HG03196 (cell line): ENCODE measurements around the gene RASL10A.

Source experiments
- ATAC-seq: cut with Tn5 transposase; IDR thresholded peaks from one replicate; pipeline ENCODE4 v1.9.1; 2021; ENCODE audit not compliant: unreplicated experiment

The RASL10A gene

DNA sequence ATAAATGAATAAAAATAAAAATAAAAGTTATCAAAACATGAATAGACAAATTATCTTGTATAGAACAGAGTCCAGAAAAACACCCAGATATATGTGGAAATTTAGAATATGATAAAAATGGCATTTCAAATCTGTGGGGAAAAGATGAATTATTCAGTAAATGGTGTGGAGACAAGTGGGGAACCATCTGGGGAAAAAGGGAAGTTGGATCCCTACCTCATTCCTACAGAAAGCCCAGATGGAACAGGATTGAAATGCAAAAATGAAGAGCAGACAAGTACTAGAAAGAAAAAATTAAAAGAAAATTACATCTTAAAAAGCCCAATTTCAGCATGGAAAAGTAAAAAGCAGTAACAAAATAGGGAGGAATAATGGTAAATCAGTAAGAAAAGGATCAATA is 8.1 kb upstream of the RASL10A start:
- ATAC-seq: no peak

DNA sequence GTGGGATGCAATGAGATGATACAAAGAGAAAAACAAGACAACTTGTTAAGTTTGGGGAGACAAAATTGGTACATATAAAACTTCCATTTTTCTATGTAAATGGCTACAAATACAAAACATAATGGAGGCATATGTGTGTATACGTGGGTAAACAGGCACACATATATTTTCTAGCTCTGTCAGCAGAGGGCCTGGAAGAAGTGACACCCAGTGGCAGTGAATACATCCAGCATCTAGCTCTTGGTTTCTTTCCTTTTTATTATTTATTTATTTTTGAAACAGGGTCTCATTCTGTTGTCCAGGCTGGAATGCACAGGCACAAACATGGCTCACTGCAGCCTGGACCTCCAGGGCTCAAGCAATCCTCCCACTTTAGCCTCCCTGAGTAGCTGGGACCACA is 5.0 kb upstream of the RASL10A start:
- ATAC-seq: no peak

DNA sequence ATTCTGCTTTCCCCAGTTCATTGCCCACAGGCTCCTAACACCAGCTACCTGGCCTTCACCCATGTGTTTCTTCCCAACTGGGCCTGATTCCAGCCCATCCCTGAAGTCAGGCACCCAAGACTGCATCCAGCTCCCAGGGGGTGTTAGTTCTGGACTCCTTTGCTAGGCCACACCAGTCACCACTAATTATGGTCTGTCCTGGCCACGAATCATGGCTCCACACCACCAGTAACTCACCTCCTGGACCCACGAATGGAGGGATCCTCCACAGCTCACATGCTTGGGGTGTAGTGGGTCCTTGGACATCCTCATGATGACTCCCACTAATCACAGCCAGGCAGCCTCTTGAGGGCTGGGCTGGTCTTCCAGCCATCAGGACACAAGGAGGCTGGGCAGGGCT is 3.6 kb upstream of the RASL10A start:
- ATAC-seq: no peak

DNA sequence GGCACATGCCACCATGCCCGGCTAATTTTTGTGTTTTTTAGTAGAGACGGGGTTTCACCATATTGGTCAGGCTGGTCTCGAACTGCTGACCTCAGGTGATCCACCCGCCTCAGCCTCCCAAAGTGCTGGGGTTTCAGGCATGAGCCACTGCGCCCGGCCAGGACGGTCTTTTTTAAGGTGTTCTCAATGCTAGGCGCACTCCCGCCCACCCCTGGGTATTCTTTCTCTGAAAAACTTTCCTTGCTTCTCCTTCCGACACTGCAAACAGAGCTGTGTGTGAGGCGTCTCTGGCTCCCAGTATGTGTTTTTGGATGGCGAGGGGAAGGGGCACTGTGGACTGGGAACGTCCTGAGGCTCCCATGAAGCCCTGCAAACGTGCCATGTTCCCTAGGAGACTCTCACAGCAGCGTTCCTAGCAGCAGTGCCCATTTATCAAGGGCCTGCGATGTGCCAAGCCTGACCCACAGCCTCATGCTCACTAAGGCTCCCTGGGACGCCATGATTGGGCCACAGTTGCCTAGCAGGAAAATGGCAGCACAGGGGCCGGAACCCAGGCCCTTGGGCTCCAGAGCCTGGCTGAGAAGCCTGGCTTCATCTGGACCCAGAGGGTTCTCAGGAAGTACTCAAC is 2.4 kb upstream of the RASL10A start:
- no peak for ATAC-seq

DNA sequence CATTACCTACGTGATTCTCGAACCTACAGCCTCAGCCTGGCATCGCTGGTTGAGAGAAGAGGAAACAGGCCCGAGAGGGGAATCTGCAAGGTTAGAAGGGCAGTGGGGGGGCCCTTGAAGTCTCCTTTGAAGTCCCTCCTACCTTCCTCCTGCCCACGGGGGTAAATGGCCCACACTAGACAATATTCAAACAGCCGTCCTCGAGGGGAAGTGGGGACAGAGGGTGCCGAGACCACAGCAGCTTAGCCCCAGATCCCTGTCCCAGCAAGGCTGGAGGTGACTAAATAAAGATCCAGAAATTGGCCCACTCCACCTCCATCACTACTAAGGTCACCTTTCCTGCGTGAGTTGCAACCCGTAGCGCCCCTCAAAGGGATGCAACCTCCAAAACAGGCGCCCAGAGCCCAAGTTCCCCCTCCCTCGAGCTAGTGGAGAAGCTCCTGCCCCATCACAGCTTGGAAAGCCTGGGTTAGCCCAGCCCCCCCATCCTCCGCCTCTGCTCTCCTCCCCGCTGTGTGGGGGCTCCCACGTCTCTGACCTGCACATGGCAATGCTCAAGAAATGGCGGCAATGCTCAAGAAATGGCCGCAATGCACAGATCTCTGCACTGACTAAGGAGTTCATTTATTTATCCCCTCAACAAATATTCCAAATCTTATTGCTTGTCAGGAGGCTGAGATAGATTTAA is 788 bp upstream of the RASL10A start:
- no peak for ATAC-seq

DNA sequence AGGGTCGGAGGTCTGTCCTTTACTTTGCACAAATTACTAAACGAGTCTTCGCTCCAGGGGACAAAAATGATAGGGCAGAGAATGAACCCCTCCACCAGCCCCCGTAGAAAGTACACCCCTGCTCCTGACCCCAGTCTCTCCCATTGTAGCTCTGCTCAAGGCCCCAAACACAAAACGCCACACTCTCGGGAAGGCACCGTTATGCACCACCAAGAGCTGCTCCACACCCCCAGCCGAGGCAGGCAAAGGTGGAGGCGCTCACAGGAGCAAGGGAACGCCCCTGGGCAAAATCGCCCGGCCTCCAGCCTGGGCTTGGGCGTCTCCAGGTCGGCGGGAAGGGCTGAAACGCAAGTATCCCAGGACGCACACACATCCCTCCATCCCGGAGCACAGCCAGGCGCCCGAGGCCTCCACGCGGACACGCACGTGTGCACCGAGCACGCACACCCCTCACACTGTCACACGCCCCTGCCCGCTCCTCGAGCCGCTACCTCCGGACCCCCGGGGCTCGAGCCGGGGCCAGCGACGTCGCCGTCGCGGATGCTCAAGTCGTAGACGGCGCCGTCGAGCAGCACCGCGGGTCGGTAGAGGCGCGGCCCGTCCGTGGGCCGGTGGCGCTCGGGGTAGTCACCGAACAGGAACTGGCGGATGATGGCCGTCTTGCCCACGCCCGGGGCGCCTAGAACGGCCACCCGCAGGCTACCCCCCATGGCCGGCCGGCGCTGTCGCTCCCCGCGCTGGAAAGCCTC is 786 bp downstream of the RASL10A start:
- ATAC-seq: no peak

DNA sequence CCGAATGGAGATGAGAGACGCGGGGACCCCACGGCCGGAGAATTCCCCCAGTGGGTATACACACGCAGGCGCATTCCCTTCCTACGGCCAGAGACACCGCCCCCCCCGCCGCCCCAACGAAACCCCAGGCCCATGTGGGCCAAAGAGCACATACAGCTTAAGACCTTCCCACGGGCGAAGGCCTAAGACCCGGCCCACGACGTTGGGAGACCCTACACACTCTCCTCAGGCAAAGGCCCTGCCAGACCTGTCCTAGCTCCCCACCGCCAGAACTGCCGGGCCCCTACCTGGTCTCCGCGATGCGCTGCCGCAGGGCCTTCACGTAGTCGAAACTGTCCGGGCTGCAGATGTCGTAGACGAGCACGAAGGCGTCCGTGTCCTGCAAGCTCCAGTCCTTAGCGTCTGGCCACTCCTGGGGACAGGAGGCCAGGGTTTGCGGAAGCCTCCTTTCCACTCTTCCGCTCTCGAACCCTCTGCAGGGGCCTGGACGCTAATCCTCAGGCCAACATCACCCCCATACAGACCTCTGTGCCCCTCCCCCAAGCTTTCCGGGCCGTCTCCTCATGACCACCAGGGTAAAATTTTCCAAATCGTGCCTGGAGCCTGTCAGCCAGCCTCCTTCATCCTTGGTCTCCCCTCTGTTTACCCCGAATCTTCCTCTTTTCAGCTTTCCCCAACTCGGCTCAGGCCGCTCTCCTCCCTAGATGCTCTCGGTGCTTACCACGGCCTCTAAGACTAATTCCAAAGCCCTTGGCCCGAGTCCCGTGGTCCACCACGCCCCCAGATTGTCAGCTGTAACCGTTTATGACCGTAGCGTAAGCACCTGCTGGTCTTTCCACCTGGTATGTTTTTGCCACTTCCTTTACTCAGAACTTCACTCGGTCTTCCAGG is 1.7 kb downstream of the RASL10A start:
- no peak for ATAC-seq

DNA sequence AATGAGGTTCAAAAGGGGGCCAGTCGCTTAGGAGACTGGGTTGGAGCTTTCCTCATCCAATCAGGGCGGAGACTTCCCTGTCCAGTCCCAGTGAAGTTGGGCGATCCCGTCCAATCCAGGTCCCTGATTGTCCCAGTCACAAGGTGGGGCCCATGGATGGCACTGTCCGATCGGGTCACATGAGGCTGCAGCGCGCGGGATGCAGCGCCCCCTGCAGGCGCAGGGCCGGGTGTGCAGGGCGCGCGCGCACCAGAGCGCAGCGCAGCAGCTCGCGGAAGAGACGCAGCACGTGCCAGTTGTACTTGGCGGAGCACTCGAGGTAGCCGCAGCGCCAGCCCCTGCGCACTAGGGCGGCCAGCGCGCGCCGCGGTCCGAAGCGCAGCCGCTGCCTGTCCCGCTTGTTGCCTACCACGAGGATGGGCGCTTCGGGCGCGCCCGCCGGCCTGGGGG is 2.3 kb downstream of the RASL10A start:
- no peak for ATAC-seq

DNA sequence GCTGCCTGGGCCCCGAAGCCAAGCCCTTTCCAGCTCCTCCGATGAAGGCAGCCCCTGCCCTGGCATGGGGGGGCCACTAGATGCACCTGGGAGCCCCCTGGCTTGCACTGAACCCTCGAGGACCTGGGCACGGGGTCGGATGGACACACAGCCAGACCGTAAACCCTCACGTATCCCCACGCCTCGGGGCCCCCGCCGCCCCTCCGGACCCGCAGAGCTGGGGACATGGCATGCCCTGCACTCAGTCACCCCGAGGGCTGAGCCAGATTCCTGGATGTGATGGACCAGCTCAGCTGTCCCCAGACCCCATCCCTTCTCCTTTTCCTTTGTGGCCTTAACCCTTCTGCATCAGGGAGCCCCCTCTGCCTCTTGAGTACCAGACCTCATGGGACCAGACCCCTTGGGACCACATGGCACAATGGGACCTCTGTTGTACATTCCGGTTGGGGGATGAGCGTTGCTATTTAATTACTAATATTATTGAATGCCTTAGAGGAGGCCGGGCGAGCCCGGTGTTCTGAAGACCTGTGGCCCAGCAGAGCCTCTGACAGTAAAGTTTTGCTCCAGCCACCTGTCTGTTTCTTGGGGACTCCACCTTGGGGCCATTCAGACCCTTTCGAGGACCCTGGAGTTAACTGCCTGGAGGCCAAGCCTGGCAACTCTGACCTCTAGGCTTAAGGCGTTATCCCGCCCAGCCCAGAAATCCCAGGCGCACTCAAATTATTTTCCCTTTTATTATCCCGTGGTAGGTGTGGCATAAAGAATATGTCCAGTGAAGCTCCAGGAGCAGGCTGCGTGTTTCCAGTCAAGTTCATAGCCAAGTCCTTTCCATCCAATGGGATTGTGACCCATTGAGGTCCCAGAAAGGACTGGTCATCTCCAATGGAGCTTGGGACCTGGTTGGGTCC is 3.0 kb downstream of the RASL10A start:
- no peak for ATAC-seq

DNA sequence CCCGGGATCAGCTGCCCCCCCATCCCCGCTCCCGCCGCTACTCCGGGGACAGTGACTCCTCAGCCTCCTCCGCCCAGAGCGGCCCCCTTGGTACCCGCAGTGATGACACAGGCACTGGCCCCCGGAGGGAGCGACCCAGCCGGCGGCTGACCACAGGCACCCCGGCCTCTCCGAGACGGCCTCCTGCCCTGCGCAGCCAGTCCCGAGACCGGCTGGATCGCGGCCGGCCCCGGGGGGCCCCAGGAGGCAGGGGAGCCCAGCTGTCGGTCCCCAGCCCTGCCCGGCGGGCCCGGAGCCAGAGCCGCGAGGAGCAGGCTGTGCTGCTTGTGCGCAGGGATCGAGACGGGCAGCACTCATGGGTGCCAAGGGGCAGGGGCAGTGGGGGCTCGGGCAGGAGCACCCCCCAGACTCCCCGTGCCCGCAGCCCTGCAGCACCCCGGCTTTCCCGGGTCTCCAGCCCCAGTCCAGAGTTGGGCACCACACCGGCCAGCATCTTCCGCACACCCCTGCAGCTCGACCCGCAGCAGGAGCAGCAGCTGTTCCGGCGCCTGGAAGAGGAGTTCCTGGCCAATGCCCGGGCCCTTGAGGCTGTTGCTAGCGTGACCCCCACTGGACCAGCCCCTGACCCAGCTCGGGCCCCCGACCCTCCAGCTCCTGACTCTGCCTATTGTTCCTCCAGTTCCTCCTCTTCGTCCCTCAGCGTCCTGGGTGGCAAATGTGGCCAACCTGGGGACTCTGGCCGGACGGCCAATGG is 3.9 kb downstream of the RASL10A start:
- ATAC-seq: no peak

DNA sequence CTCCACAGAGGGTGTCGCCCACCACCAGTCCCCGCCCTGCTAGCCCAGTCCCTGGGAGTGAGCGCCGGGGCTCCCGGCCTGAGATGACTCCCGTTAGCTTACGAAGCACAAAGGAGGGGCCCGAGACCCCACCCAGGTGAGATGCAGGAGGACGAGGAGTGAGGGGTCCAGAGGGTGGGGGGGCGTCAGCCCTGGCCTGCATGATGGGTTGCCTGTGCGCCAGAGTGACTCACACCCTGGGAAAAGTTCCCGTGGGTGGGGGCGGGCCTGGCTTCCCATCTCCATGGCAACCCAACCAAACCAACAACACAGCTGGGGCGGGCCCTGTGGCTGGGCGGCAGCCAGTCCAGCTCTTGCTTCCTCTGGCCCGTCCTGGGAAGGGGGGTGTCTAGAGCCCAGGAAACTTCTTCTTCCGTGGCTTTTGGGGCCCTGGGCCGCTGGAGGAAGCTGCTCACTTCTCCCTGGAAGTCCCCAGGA is 4.6 kb downstream of the RASL10A start:
- ATAC-seq: no peak

DNA sequence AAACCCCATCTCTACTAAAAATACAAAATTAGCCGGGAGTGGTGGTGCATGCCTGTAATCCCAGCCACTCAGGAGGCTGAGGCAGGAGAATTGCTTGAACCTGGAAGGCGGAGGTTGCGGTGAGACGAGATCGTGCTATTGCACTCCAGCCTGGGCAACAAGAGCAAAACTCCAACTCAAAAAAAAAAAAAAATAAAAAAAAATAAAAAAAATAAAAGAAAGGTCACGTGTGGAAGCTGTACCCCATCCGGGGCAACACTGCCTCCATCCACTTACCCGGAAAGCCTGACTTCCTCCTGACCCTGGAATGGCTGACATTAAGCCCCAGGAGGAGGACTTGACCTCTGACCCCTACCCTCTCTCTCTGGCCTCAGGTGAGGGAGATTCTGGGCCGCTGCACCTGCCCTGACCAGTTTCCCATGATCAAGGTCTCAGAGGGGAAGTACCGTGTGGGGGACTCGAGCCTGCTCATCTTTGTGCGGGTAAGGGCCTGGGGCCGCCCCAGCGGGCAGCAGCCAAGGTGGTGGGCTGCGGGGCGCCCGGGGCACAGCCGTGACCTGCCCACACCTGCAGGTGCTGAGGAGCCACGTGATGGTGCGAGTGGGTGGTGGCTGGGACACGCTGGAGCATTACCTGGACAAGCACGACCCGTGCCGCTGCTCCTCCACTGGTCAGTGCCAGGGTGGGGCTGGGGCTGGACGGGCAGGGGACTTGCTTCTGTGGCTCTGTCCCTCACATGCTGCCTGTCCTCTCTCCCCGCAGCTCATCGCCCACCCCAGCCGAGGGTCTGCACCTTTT is 5.2 kb downstream of the RASL10A start:
- ATAC-seq: no peak

DNA sequence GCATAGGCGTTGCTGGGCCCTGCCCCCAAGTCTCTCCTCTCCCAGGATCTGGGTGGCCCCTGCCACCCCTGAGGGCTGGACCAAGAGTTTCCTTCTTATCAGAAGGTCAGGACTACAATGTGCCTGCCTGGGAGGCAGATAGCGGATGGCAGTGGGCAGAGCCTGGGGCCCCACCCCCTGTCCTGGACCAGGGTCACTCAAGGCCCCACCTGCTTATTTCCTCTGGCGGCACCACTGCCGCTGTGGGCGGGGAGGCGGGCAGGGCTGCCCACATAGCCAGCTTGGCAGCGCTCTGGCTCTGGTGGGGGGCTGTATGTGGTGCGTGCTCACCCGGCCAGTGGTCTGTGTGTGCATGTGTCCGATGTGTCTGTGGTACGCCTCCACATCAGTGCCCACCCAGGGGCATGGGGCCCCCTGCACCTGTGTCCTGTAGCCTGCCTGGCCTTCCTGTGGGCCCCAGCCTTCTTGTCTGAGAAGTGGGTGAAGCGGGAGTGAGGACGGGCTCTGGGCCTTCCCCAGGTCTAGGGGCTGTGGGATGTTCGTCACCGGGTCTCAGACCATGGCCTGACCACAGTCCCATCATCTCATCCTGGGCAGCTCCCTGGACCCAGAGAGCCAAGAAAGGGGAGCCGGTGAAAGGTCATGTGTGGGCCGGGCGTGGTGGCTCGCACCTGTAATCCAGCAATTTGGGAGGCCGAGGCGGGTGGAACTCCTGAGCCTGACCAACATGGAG is 6.0 kb downstream of the RASL10A start:
- ATAC-seq: no peak

DNA sequence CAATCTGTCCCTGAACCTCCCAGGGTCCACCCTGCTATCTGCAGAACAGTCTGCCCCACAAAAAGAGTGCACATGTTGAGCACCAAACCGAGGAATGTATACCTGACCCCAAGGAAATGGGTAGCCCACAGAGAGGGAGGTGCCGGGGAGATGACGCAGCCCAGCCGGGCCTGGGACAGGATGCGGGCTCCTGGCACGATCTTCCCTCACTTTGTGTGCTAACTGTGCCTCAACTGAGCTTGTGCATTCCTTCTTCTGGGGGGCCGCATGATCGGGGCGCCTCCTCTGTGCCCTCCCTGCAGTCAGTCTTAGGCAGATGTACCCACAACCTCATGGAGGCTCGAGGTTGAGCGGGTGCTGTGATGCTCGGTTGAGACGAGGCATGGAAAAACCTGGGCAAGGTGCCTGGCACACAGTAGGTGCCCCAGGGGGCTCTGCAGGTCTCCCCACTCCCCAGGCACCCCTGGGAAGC is 6.7 kb downstream of the RASL10A start:
- ATAC-seq: no peak

DNA sequence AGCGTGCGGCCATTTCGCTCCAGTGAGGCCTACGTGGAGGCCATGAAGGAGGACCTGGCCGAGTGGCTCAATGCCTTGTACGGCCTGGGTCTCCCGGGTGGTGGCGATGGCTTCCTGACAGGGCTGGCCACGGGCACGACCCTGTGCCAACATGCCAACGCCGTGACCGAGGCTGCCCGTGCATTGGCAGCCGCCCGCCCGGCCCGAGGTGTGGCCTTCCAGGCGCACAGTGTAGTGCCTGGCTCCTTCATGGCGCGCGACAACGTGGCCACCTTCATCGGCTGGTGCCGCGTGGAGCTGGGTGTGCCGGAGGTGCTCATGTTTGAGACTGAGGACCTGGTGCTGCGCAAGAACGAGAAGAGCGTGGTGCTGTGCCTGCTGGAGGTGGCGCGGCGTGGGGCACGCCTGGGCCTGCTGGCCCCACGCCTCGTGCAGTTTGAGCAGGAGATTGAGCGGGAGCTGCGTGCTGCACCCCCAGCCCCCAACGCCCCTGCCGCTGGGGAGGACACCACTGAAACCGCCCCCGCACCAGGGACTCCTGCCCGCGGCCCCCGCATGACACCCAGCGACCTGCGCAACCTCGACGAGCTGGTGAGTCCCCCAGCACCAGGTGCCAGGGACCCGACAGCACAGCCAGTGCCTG is 7.2 kb downstream of the RASL10A start:
- ATAC-seq: no peak

DNA sequence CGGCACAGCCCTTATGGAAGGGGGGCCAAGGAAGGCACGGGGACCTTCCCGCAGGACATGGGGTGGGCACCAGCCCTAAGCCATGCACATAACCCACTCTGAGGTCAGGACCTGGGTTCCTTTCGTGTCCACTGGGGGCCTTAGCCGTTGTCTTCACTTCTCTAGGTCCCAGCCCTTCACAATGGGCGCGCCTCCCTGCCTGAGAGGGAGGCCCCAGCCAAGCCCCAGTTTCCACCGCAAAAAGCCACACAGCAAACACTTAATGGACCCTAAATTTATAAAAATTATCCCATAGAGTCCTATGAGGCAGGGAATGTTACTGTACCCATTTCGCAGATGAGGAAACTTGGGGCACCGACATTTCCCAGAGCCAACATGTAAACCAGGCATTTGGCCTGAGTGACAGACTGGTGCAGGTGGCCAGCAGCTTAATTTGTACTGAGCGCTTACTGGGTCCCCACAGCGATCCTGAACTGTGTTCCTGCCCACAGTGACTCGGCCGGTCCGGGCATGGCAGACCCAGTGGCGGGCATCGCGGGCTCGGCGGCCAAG is 7.8 kb downstream of the RASL10A start:
- no peak for ATAC-seq
